Smooth muscle cell (in vitro differentiated cells): ENCODE data around the gene HTT. TPM values are rescaled to one million over a fixed set of nuclear protein-coding genes. Genes with fewer than 3 reads are reported as not detected.

Source experiments
- DNase-seq: peaks from one replicate; lab custom pipeline; 2025; ENCODE audit not compliant: unreplicated experiment; lab: John Stamatoyannopoulos, UW
- H2AFZ ChIP-seq: fragments of 200-600 bp; sonication (generic); 2 replicates; pipeline ENCODE4 v1.6.0; 2016; ENCODE audit warnings: antibody characterized with exemption, low read depth, mild to moderate bottlenecking
- H3F3A ChIP-seq: fragments of 200-600 bp; sonication (generic); 2 replicates; pipeline ENCODE4 v1.6.0; 2017; ENCODE audit warnings: antibody characterized with exemption, low read depth
- H3K27ac ChIP-seq: fragments of 200-600 bp; sonication (generic); 2 replicates; pipeline ENCODE4 v1.5.1; 2016; ENCODE audit warnings: low read depth, mild to moderate bottlenecking
- H3K27me3 ChIP-seq: fragments of 200-600 bp; sonication (generic); 2 replicates; pipeline ENCODE4 v1.6.1; 2016; ENCODE audit warnings: low read depth, mild to moderate bottlenecking
- H3K36me3 ChIP-seq: fragments of 200-600 bp; sonication (generic); 2 replicates; pipeline ENCODE4 v1.5.1; 2016; ENCODE audit warnings: low read depth
- H3K4me1 ChIP-seq: fragments of 200-600 bp; sonication (generic); 2 replicates; pipeline ENCODE4 v1.5.1; 2016; ENCODE audit warnings: low read depth
- H3K4me2 ChIP-seq: fragments of 200-600 bp; sonication (generic); 2 replicates; pipeline ENCODE4 v1.6.0; 2016; ENCODE audit warnings: mild to moderate bottlenecking
- H3K4me3 ChIP-seq: fragments of 200-600 bp; sonication (generic); 2 replicates; pipeline ENCODE4 v1.5.1; 2016; ENCODE audit warnings: mild to moderate bottlenecking
- H3K79me2 ChIP-seq: fragments of 200-600 bp; sonication (generic); 2 replicates; pipeline ENCODE4 v1.6.0; 2016; ENCODE audit warnings: low read depth, mild to moderate bottlenecking
- H3K9ac ChIP-seq: fragments of 200-600 bp; sonication (generic); 2 replicates; pipeline ENCODE4 v1.6.0; 2016; ENCODE audit warnings: low read depth
- H3K9me3 ChIP-seq: fragments of 200-600 bp; sonication (generic); replicated peaks from 2 replicates; pipeline ENCODE4 v1.5.1; 2016; ENCODE audit warnings: low read depth
- H4K20me1 ChIP-seq: fragments of 200-600 bp; sonication (generic); 2 replicates; pipeline ENCODE4 v1.6.0; 2016; ENCODE audit warnings: low read depth
- CTCF ChIP-seq: fragments of 200-600 bp; sonication (generic); IDR thresholded peaks from 2 replicates; pipeline ENCODE4 v1.5.1; 2017; ENCODE audit warnings: borderline replicate concordance, mild to moderate bottlenecking, antibody characterized with exemption; ENCODE audit not compliant: insufficient read depth, poor library complexity, severe bottlenecking
- WGBS: methylation state at CpG from one replicate; pipeline ENCODE4 v1.1.7; 2016; ENCODE audit warnings: low lambda C conversion rate; 5-methylcytosine and 5-hydroxymethylcytosine counted together
- polyA plus RNA-seq: library from polyadenylated mRNA; unstranded; fragments of >200 nt; fragmentation: Nextera tagmentation; extraction: Ambion mirVana; gene quantifications from 2 replicates; pipeline ENCODE4 v1.2.1, GENCODE V29; 2016
- total RNA-seq: library from RNA; depleted of rRNA; stranded (reverse); fragments of >200 nt; gene quantifications from 2 replicates; pipeline ENCODE4 v1.2.3, GENCODE V29; 2014

The HTT gene
- total and polyA plus RNA-seq, 2 experiments from 2014 or later, result 7.1 to 16.4 TPM

GRCh38 chr4:3257556-3258482 is 183.3 kb downstream of the HTT start:
- Histone ChIP-seq H3K4me2 (no peak overlapping the region), H3K9ac (no peak overlapping the region), H3K36me3 (no peaks in the 10 kb centered on the region), H3K4me1 (no peaks in the 10 kb centered on the region), H4K20me1 (no peaks in the 10 kb centered on the region), H3F3A (no peaks in the 10 kb centered on the region), H3K79me2 (no peaks in the 10 kb centered on the region), H3K4me3 (no peak overlapping the region), H3K9me3 (no peaks in the 10 kb centered on the region), H2AFZ (no peak overlapping the region), H3K27ac (no peak overlapping the region), H3K27me3 (no peaks in the 10 kb centered on the region)
- TF ChIP-seq CTCF, result no peak
- no peak for DNase-seq
- 95% methylated on average over 29 of the region's 29 CpGs for WGBS

GRCh38 chr4:3261411-3262207 is 187.1 kb downstream of the HTT start:
- WGBS, result 95% methylated on average over 35 of the region's 35 CpGs
- H3K27ac ChIP-seq, result no peak overlapping the region
- H3K4me2 ChIP-seq, result no peak overlapping the region
- H3K36me3 ChIP-seq, result no peaks in the 10 kb centered on the region
- no peaks in the 10 kb centered on the region for H3K79me2 ChIP-seq
- no peak overlapping the region for H2AFZ ChIP-seq
- no peak overlapping the region for H3K4me3 ChIP-seq
- H4K20me1 ChIP-seq, result no peaks in the 10 kb centered on the region
- H3K4me1 ChIP-seq, result no peaks in the 10 kb centered on the region
- no peak overlapping the region for H3K9ac ChIP-seq
- H3K9me3 ChIP-seq, result no peaks in the 10 kb centered on the region
- TF ChIP-seq CTCF, result no peak
- no peaks in the 10 kb centered on the region for H3F3A ChIP-seq
- no peaks in the 10 kb centered on the region for H3K27me3 ChIP-seq
- DNase-seq, result no peak

GRCh38 chr4:3262208-3263052 is 187.9 kb downstream of the HTT start:
- Histone ChIP-seq H3K4me2 (no peak overlapping the region), H3K79me2 (no peaks in the 10 kb centered on the region), H3K9ac (no peak overlapping the region), H3K4me3 (no peak overlapping the region), H4K20me1 (no peaks in the 10 kb centered on the region), H3K4me1 (no peaks in the 10 kb centered on the region), H3F3A (no peaks in the 10 kb centered on the region), H2AFZ (no peak overlapping the region), H3K36me3 (no peaks in the 10 kb centered on the region), H3K27ac (no peak overlapping the region), H3K27me3 (no peaks in the 10 kb centered on the region), H3K9me3 (no peaks in the 10 kb centered on the region)
- 92% methylated on average over 23 of the region's 23 CpGs for WGBS
- DNase-seq, result no peak
- no peak for TF ChIP-seq CTCF
